ENCODE data around the gene BCL10.

- TF ChIP-seq CTCF (IDR thresholded peaks at IDR 0.05; ENCODE audit: borderline replicate concordance, extremely low read depth, low read length, poor library complexity, severe bottlenecking): no peak
- no peak for TF ChIP-seq EZH2 (IDR thresholded peaks at IDR 0.05; ENCODE audit: borderline replicate concordance, low read depth, low read length, severe bottlenecking)
Observed at GRCh38 chr1:85267313-85267712, 9.1 kb downstream of the BCL10 start.
